RWPE2 (cell line): ENCODE data around the gene SBNO1.

Source experiments
- ATAC-seq: fragments of 200-7000 bp; cut with Tn5 transposase; 3 replicates; pipeline ENCODE4 v1.9.1; 2021; ENCODE audit warnings: low read depth
- DNase-seq: peaks from one replicate; pipeline ENCODE4 v3.0.0-alpha.2; 2020; ENCODE audit warnings: low spot score
- H3K27ac ChIP-seq: fragments of 450-650 bp; 2 replicates; pipeline ENCODE4 v1.5.1; 2017; ENCODE audit warnings: mild to moderate bottlenecking; ENCODE audit not compliant: poor library complexity, severe bottlenecking
- H3K27me3 ChIP-seq: fragments of 250-450 bp; sonication (Bioruptor Pico); 2 replicates; pipeline ENCODE4 v1.5.1; 2021; ENCODE audit warnings: mild to moderate bottlenecking, moderate library complexity; ENCODE audit not compliant: insufficient read depth, poor library complexity, severe bottlenecking
- H3K36me3 ChIP-seq: fragments of 250-450 bp; sonication (Bioruptor Pico); 2 replicates; pipeline ENCODE4 v1.5.1; 2020; ENCODE audit warnings: low read depth, mild to moderate bottlenecking, moderate library complexity
- H3K4me1 ChIP-seq: fragments of 250-450 bp; sonication (Bioruptor Pico); 2 replicates; pipeline ENCODE4 v1.5.1; 2021; ENCODE audit warnings: mild to moderate bottlenecking, moderate library complexity; ENCODE audit not compliant: insufficient read depth, poor library complexity, severe bottlenecking
- H3K4me3 ChIP-seq: fragments of 250-450 bp; sonication (Bioruptor Pico); 2 replicates; pipeline ENCODE4 v1.5.1; 2021; ENCODE audit warnings: mild to moderate bottlenecking, moderate library complexity; ENCODE audit not compliant: severe bottlenecking
- H3K9me3 ChIP-seq: fragments of 250-450 bp; sonication (Bioruptor Pico); 2 replicates; pipeline ENCODE4 v1.5.1; 2021; ENCODE audit warnings: mild to moderate bottlenecking, moderate library complexity; ENCODE audit not compliant: severe bottlenecking
- CTCF ChIP-seq: fragments of 450-650 bp; IDR thresholded peaks from one replicate; pipeline ENCODE4 v1.5.1; 2017; ENCODE audit warnings: mild to moderate bottlenecking, moderate library complexity; ENCODE audit not compliant: poor library complexity, severe bottlenecking

The SBNO1 gene

DNA sequence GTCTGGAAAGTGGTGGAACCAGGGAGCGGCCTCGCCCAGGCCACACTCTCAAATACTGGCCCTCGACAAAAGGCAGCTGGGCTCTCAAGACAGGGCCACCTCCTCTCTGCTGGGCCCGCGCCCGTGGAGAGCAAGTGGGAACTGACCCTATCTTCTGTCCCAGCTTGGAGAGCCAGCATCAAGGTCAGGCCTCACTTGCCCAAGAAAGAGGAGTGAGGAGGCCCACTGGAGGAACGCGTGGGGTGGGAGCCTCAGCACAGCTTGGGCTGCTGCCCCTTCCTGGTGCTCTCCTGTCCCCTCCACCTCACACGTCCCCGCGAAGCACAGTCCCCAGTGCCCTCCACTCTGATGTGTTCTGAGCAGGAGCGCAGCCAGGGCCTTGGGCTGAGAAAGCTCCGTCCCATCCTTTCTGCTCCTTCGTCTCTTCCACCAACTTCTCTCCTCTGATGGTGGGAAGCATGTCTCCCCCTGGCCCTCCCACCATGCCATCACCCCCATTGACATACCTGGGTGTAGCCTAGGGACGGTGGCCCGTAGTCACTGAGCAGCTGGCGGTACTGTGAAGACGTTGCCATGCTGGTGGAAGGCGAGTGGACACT is 97.9 kb downstream of the SBNO1 start:
- Histone ChIP-seq H3K9me3 (no peaks in the 10 kb centered on the region), H3K36me3 (peaks cover 34% of the 10 kb centered on the region), H3K4me1 (no peaks in the 10 kb centered on the region), H3K27ac (no peak overlapping the region), H3K4me3 (no peak overlapping the region), H3K27me3 (no peaks in the 10 kb centered on the region)
- DNase-seq (peak; percentile 60), ATAC-seq (no peak)
- TF ChIP-seq CTCF: no peak

- Histone ChIP-seq H3K27me3 (no peaks in the 10 kb centered on the region), H3K9me3 (peaks cover 2% of the 10 kb centered on the region), H3K27ac (no peak overlapping the region), H3K4me3 (no peak overlapping the region), H3K36me3 (peaks cover 41% of the 10 kb centered on the region), H3K4me1 (no peaks in the 10 kb centered on the region)
- ATAC-seq: no peak
- peak; percentile 58 for DNase-seq
- no peak for TF ChIP-seq CTCF
Measured at GRCh38 chr12:123265851-123266678, 98.6 kb downstream of the SBNO1 start.

GRCh38 chr12:123264642-123265041 is 100.0 kb downstream of the SBNO1 start:
- Histone ChIP-seq H3K4me3 (no peak overlapping the region), H3K9me3 (peaks cover 2% of the 10 kb centered on the region), H3K4me1 (no peaks in the 10 kb centered on the region), H3K27me3 (no peaks in the 10 kb centered on the region), H3K27ac (no peak overlapping the region), H3K36me3 (peaks cover 55% of the 10 kb centered on the region)
- peak; percentile 61 for DNase-seq
- ATAC-seq: no peak
- TF ChIP-seq CTCF: peak; percentile 10

DNA sequence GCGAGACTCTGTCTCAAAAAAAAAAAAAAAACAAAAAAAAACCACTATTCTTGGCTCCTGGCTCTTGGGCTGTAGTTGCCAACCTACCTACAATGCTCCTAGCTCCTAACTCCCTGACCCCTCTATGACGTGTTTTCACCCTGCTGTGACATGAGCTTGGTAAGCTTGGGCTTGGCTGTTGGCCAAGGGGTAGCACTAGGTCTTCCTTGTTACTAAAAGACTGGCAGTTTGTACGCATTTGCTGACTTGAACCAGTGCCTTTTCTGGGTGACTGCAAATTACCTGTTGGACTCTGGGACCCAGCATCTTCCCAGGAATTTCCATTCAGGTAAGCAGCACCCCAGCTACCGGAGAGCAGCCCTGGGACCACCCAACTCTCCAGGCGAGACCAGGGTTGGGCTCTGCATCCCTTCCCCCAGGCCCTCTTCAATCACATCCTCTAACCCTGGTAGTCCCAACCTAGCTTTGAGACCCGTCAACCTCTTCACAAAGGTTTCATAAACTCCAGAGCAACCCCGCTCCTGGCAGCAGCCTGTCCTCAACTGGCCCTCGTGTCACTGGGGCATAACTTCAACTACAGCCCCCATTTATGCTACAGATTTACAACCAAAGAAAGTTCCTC is 101.3 kb downstream of the SBNO1 start:
- Histone ChIP-seq H3K4me3 (no peak overlapping the region), H3K9me3 (peaks cover 2% of the 10 kb centered on the region), H3K27ac (no peak overlapping the region), H3K36me3 (peaks cover 63% of the 10 kb centered on the region), H3K4me1 (no peaks in the 10 kb centered on the region), H3K27me3 (no peaks in the 10 kb centered on the region)
- DNase-seq (no peak), ATAC-seq (no peak)
- TF ChIP-seq CTCF: no peak

GRCh38 chr12:123261196-123261595 is 103.5 kb downstream of the SBNO1 start:
- no peaks in the 10 kb centered on the region for H3K4me1 ChIP-seq

More at GRCh38 chr12:123261196-123261595, 103.5 kb downstream of the SBNO1 start:
- Histone ChIP-seq H3K4me3 (no peak overlapping the region), H3K36me3 (peaks cover 81% of the 10 kb centered on the region), H3K9me3 (peaks cover 2% of the 10 kb centered on the region), H3K27me3 (no peaks in the 10 kb centered on the region), H3K27ac (no peak overlapping the region)
- no peak for TF ChIP-seq CTCF
- DNase-seq (no peak), ATAC-seq (no peak)
